Measurements from ENCODE around the gene ANKZF1. TPM values are rescaled to one million over a fixed set of nuclear protein-coding genes. Genes with fewer than 3 reads are reported as not detected.

The ANKZF1 gene
- total RNA-seq, 1 donor from 2014 or later = 34.2 TPM

GRCh38 chr2:219279151-219279915 lies 49.7 kb downstream of the ANKZF1 start, which contains the start of gene DNAJB2:
TSS of gene DNAJB2 (plus strand) at chr2:219279366. CDS start at chr2:219279834, 468 bp downstream.
- DNase-seq (ENCODE audit: low spot score in 2 of 2) (peak; percentile 97 to 99), FAIRE-seq (no peak)

DNA sequence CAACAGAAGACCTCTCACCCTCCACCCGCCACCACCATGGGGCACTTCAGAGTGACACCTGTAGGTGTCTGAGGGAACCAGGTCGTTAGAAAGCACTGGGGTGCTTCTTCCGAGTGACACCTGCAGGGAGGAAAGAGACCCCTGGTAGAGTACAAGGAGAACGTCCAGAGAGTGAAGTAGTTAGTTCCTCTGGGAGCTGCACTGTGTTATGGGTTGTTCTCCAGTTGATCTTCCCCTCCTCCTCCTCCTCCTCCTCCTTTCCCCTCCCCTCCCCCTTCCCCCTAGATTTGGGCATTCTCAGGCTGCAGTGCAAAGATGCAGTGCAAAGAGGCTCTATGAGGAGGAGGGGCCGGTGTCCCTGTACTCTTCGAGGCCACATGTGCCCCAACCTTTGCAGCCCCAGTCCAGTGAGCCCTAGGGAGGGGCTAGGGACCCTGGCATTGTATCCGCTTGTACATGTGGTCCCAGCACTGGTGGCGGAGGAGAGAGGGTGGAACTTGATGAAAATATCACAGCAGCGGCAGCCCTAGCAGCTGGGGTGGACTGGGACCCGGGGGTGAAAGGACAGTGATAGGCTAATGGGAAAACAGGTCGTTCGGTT lies 50.4 kb downstream of the ANKZF1 start:
- DNase-seq (ENCODE audit: low spot score in 2 of 2) (peak in 1 of 2 donors; percentile 29), FAIRE-seq (no peak)

DNA sequence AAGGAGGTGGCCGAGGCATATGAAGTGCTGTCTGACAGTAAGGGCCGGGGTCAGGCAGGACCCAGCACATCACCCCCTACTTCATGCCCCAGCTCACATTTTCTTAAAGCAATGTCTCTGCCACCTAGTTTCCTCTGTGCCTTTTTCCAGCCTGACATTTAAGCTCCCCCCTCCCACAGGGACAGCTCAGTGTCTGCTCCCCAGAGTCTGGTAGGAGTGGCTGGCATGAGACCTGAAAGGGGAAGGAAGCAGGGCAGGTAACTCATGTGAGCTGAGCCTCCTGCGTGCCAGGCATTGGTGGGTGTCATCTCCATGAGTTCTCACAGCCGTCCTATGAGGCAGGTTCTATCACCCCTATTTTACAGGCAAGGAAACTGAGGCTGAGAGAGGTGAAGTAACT lies 51.0 kb downstream of the ANKZF1 start:
- DNase-seq (ENCODE audit: low spot score in 2 of 2) (peak in 1 of 2 donors; percentile 4), FAIRE-seq (no peak)

- FAIRE-seq (no peak), DNase-seq (ENCODE audit: low spot score in 2 of 2) (no peak)
Observed at GRCh38 chr2:219281588-219281987, 52.0 kb downstream of the ANKZF1 start.

- no peak for DNase-seq (ENCODE audit: low spot score in 2 of 2)
- peak; percentile 59 for FAIRE-seq
Observed at GRCh38 chr2:219282375-219282774, 52.8 kb downstream of the ANKZF1 start.

DNA sequence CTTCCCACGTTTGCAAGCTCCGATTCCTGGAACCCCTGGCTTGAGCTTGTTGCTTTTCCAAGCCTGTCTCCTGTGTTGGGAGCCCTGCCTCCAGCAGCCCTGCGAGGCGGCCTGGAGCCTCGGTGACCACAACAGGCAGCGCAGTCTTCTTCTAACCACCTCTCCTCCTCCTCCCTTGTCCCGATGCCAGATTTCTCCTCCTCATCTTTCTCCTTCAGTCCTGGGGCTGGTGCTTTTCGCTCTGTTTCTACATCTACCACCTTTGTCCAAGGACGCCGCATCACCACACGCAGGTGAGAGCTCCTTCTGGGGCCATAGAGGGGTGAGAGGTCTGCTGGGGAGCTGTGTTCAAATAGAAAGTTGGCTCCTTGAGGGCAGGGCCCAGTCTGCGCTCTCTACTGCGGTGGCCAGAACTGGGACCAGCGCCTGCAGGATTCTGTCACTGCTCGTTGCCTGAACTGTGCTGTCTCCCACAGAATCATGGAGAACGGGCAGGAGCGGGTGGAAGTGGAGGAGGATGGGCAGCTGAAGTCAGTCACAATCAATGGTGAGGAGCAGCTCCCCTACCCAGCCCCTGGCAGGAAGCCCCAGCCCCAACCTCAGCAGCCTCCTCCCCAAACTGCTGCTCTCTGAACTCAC lies 53.5 kb downstream of the ANKZF1 start:
- FAIRE-seq = no peak
- peak in 1 of 2 donors; percentile 17 for DNase-seq (ENCODE audit: low spot score in 2 of 2)

- peak in 1 of 2 donors; percentile 1 for DNase-seq (ENCODE audit: low spot score in 2 of 2)
- no peak for FAIRE-seq
Observed at GRCh38 chr2:219284501-219285372, 55.1 kb downstream of the ANKZF1 start.

GRCh38 chr2:219285373-219285735 lies 55.7 kb downstream of the ANKZF1 start:
- DNase-seq (ENCODE audit: low spot score in 2 of 2) = peak in 1 of 2 donors; percentile 6
- no peak for FAIRE-seq

DNA sequence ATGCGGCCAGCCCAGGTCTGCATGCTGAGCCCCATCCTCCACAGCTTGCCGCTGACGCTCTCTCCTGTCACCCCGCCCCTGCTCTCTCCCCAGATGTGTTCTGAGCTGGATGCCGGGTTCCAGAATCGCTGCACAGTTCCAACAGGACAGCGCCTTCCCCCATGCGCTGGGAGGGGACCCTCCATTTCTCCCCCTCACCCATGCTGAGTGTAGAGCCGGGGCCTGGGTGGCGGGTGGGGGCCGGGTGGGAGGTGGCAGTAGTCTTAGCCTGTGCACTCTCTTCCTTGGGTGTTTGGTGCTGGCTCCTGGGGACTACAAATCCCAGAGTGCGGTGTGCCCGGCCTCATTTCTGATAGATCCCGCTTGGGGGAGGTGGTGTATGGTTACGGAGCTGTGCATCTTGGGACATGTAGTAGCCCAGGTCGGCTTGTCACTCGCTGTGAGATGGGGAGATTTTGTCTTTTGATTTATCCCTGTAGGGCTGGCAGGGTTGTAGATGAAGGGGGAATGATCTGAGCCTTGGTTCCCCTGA lies 56.4 kb downstream of the ANKZF1 start:
- FAIRE-seq (no peak), DNase-seq (ENCODE audit: low spot score in 2 of 2) (peak in 1 of 2 donors; percentile 46)

Other genes starting within 250 kb of the ANKZF1 start
- not detected for gene FEV, start 244.6 kb upstream of the ANKZF1 start, total RNA-seq
- not detected for gene CRYBA2, start 236.4 kb upstream of the ANKZF1 start, total RNA-seq
- gene CFAP65, start 188.3 kb upstream of the ANKZF1 start, total RNA-seq = 0.82 TPM
- 0.41 TPM for gene IHH, start 168.9 kb upstream of the ANKZF1 start, total RNA-seq
- 8.6 TPM for gene NHEJ1, start 69.0 kb upstream of the ANKZF1 start, total RNA-seq
- gene SLC23A3, start 59.8 kb upstream of the ANKZF1 start, total RNA-seq = under 0.01 TPM
- 32.2 TPM for gene CNPPD1, start 52.9 kb upstream of the ANKZF1 start, total RNA-seq
- 73.4 TPM for gene RETREG2, start 51.5 kb upstream of the ANKZF1 start, total RNA-seq
- 10.2 TPM for gene ZFAND2B, start 23.0 kb upstream of the ANKZF1 start, total RNA-seq
- gene ABCB6, start 10.8 kb upstream of the ANKZF1 start, total RNA-seq = 28.1 TPM
- 19.6 TPM for gene ATG9A, start 170 bp upstream of the ANKZF1 start, total RNA-seq
- 4.9 TPM for gene GLB1L, start 15.6 kb downstream of the ANKZF1 start, total RNA-seq
- 12.2 TPM for gene STK16, start 15.7 kb downstream of the ANKZF1 start, total RNA-seq
- gene TUBA4B, start 23.4 kb downstream of the ANKZF1 start, total RNA-seq = not detected
- gene TUBA4A, start 24.1 kb downstream of the ANKZF1 start, total RNA-seq = 2.0 TPM
- 46.1 TPM for gene DNAJB2, start 49.6 kb downstream of the ANKZF1 start, total RNA-seq
- 24.5 TPM for gene PTPRN, start 79.6 kb downstream of the ANKZF1 start, total RNA-seq
- gene RESP18, start 102.9 kb downstream of the ANKZF1 start, total RNA-seq = 0.82 TPM
- 13.9 TPM for gene DNPEP, start 158.1 kb downstream of the ANKZF1 start, total RNA-seq
- gene DES, start 188.6 kb downstream of the ANKZF1 start, total RNA-seq = 0.41 TPM
- 13.0 TPM for gene SPEG, start 205.0 kb downstream of the ANKZF1 start, total RNA-seq

All from frontal cortex (tissue), 4 donors.